SU-DHL-6 (cell line): ENCODE data around the gene NCEH1.

Source experiments
- EZH2phosphoT487 ChIP-seq: fragments of 200-600 bp; sonication (generic), shearing (Covaris generic); conservative IDR thresholded peaks from 2 replicates; pipeline ENCODE4 v1.6.1; 2018; ENCODE audit warnings: mild to moderate bottlenecking, antibody characterized with exemption, low read length, moderate library complexity, mixed read lengths
- TF ChIP-seq, protein P1 (sequence below): fragments of 200-600 bp; sonication (generic); IDR thresholded peaks from one replicate; pipeline ENCODE4 v1.5.1; 2017; ENCODE audit warnings: antibody characterized with exemption, mild to moderate bottlenecking, low read length, moderate library complexity; ENCODE audit not compliant: insufficient read depth, poor library complexity, severe bottlenecking

DNA sequence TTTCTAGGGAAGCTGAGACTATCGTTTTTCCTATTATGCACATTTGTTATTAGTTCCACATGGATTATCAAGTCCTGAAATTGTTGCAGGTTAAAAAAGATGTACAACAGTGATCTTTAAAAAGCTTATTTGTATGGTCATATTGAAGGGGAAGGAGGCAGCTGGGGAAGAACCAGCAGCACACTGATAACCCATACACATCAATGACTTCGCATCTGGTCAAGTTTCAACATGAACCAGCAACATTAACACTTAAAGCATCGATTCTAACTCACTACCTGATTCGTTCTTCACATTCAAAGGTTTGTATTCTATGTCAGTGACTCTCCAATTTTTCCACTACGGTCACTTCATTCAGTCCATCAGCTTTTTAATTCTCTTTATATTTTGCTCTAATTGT is 56.4 kb downstream of the NCEH1 start:
- TF ChIP-seq, protein P1, sequence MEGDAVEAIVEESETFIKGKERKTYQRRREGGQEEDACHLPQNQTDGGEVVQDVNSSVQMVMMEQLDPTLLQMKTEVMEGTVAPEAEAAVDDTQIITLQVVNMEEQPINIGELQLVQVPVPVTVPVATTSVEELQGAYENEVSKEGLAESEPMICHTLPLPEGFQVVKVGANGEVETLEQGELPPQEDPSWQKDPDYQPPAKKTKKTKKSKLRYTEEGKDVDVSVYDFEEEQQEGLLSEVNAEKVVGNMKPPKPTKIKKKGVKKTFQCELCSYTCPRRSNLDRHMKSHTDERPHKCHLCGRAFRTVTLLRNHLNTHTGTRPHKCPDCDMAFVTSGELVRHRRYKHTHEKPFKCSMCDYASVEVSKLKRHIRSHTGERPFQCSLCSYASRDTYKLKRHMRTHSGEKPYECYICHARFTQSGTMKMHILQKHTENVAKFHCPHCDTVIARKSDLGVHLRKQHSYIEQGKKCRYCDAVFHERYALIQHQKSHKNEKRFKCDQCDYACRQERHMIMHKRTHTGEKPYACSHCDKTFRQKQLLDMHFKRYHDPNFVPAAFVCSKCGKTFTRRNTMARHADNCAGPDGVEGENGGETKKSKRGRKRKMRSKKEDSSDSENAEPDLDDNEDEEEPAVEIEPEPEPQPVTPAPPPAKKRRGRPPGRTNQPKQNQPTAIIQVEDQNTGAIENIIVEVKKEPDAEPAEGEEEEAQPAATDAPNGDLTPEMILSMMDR, result no peak
- no peak for TF ChIP-seq EZH2phosphoT487
